ENCODE data around the gene ANKRD13A. TPM values are rescaled to one million over a fixed set of nuclear protein-coding genes. Genes with fewer than 3 reads are reported as not detected.
A peak's percentile ranks its signal among the peaks of the same experiment; 100 is the strongest.

ANKRD13A gene
- total RNA-seq, 1 experiment from 2014 or later, result 277 TPM

GRCh38 chr12:110073049-110073831, 74.0 kb downstream of the ANKRD13A start:
- Histone ChIP-seq H3K36me3 (ENCODE audit: insufficient read depth, low read length) (no peaks in the 10 kb centered on the region), H3K9me3 (ENCODE audit: low read length) (no peaks in the 10 kb centered on the region), H3K9me2 (replicated peaks; ENCODE audit: insufficient read depth, low read length) (no peaks in the 10 kb centered on the region), H3K27me3 (ENCODE audit: low read length) (no peaks in the 10 kb centered on the region), H4K20me1 (ENCODE audit: insufficient read depth, low read depth, low read length) (no peaks in the 10 kb centered on the region), H3K4me3 (ENCODE audit: low read length) (peak overlapping the region; percentile 36; the same call in 1 of the 2 replicates), H3K9ac (ENCODE audit: low read length) (peak overlapping the region; percentile 4; the same call in 1 of the 2 replicates), H3K4me2 (ENCODE audit: low read depth, low read length, poor library complexity, severe bottlenecking) (peak overlapping the region; percentile 45), H2AFZ (ENCODE audit: low read length) (peak overlapping the region; percentile 75), H3K27ac (ENCODE audit: low read length) (no peak overlapping the region), H3K4me1 (ENCODE audit: low read length) (peaks cover 8% of the 10 kb centered on the region), H3K79me2 (ENCODE audit: low read length) (no peaks in the 10 kb centered on the region)
- DNase-seq, result peak; percentile 46

- Histone ChIP-seq H3K9me3 (ENCODE audit: low read length) (no peaks in the 10 kb centered on the region), H3K79me2 (ENCODE audit: low read length) (no peaks in the 10 kb centered on the region), H3K4me1 (ENCODE audit: low read length) (peaks cover 8% of the 10 kb centered on the region), H3K27me3 (ENCODE audit: low read length) (no peaks in the 10 kb centered on the region), H2AFZ (ENCODE audit: low read length) (no peak overlapping the region), H3K36me3 (ENCODE audit: insufficient read depth, low read length) (no peaks in the 10 kb centered on the region), H3K9ac (ENCODE audit: low read length) (no peak overlapping the region), H3K27ac (ENCODE audit: low read length) (no peak overlapping the region), H4K20me1 (ENCODE audit: insufficient read depth, low read depth, low read length) (no peaks in the 10 kb centered on the region), H3K4me2 (ENCODE audit: low read depth, low read length, poor library complexity, severe bottlenecking) (no peak overlapping the region), H3K9me2 (replicated peaks; ENCODE audit: insufficient read depth, low read length) (no peaks in the 10 kb centered on the region), H3K4me3 (ENCODE audit: low read length) (no peak overlapping the region)
- DNase-seq, result no peak
Measured at GRCh38 chr12:110074089-110074488, 74.9 kb downstream of the ANKRD13A start.

GRCh38 chr12:110075880-110076279, 76.7 kb downstream of the ANKRD13A start:
- Histone ChIP-seq H3K36me3 (ENCODE audit: insufficient read depth, low read length) (no peaks in the 10 kb centered on the region), H3K9me2 (replicated peaks; ENCODE audit: insufficient read depth, low read length) (no peaks in the 10 kb centered on the region), H3K79me2 (ENCODE audit: low read length) (no peaks in the 10 kb centered on the region), H3K9ac (ENCODE audit: low read length) (no peak overlapping the region), H2AFZ (ENCODE audit: low read length) (no peak overlapping the region), H4K20me1 (ENCODE audit: insufficient read depth, low read depth, low read length) (no peaks in the 10 kb centered on the region), H3K9me3 (ENCODE audit: low read length) (no peaks in the 10 kb centered on the region), H3K4me3 (ENCODE audit: low read length) (no peak overlapping the region), H3K27ac (ENCODE audit: low read length) (no peak overlapping the region), H3K27me3 (ENCODE audit: low read length) (no peaks in the 10 kb centered on the region), H3K4me2 (ENCODE audit: low read depth, low read length, poor library complexity, severe bottlenecking) (no peak overlapping the region), H3K4me1 (ENCODE audit: low read length) (peaks cover 14% of the 10 kb centered on the region)
- no peak for DNase-seq

- no peak overlapping the region for H2AFZ ChIP-seq (ENCODE audit: low read length)
- H3K36me3 ChIP-seq (ENCODE audit: insufficient read depth, low read length), result no peaks in the 10 kb centered on the region
- H3K79me2 ChIP-seq (ENCODE audit: low read length), result no peaks in the 10 kb centered on the region
- DNase-seq, result no peak
- H3K4me3 ChIP-seq (ENCODE audit: low read length), result no peak overlapping the region
- H3K9ac ChIP-seq (ENCODE audit: low read length), result no peak overlapping the region
- no peak overlapping the region for H3K4me2 ChIP-seq (ENCODE audit: low read depth, low read length, poor library complexity, severe bottlenecking)
- H3K27me3 ChIP-seq (ENCODE audit: low read length), result no peaks in the 10 kb centered on the region
- peaks cover 13% of the 10 kb centered on the region for H3K4me1 ChIP-seq (ENCODE audit: low read length)
- no peaks in the 10 kb centered on the region for H3K9me3 ChIP-seq (ENCODE audit: low read length)
- H3K27ac ChIP-seq (ENCODE audit: low read length), result no peak overlapping the region
- no peaks in the 10 kb centered on the region for H4K20me1 ChIP-seq (ENCODE audit: insufficient read depth, low read depth, low read length)
- no peaks in the 10 kb centered on the region for H3K9me2 ChIP-seq (replicated peaks; ENCODE audit: insufficient read depth, low read length)
Measured at GRCh38 chr12:110077800-110078199, 78.6 kb downstream of the ANKRD13A start.

- H3K79me2 ChIP-seq (ENCODE audit: low read length), result no peaks in the 10 kb centered on the region
- H3K9me3 ChIP-seq (ENCODE audit: low read length), result no peaks in the 10 kb centered on the region
- no peak overlapping the region for H3K9ac ChIP-seq (ENCODE audit: low read length)
- no peaks in the 10 kb centered on the region for H4K20me1 ChIP-seq (ENCODE audit: insufficient read depth, low read depth, low read length)
- peak overlapping the region; percentile 90; the same call in 1 of the 2 replicates for H2AFZ ChIP-seq (ENCODE audit: low read length)
- DNase-seq, result peak; percentile 54
- H3K27ac ChIP-seq (ENCODE audit: low read length), result no peak overlapping the region
- H3K4me3 ChIP-seq (ENCODE audit: low read length), result peak overlapping the region; percentile 24; the same call in 1 of the 2 replicates
- H3K36me3 ChIP-seq (ENCODE audit: insufficient read depth, low read length), result no peaks in the 10 kb centered on the region
- H3K9me2 ChIP-seq (replicated peaks; ENCODE audit: insufficient read depth, low read length), result no peaks in the 10 kb centered on the region
- H3K27me3 ChIP-seq (ENCODE audit: low read length), result no peaks in the 10 kb centered on the region
- H3K4me1 ChIP-seq (ENCODE audit: low read length), result peaks cover 5% of the 10 kb centered on the region
- peak overlapping the region; percentile 38 for H3K4me2 ChIP-seq (ENCODE audit: low read depth, low read length, poor library complexity, severe bottlenecking)
Measured at GRCh38 chr12:110079477-110080400, 80.5 kb downstream of the ANKRD13A start.

GRCh38 chr12:110080410-110080809, 81.2 kb downstream of the ANKRD13A start:
- no peak overlapping the region for H2AFZ ChIP-seq (ENCODE audit: low read length)
- H3K9me2 ChIP-seq (replicated peaks; ENCODE audit: insufficient read depth, low read length), result no peaks in the 10 kb centered on the region
- no peak overlapping the region for H3K4me3 ChIP-seq (ENCODE audit: low read length)
- H3K4me2 ChIP-seq (ENCODE audit: low read depth, low read length, poor library complexity, severe bottlenecking), result no peak overlapping the region
- no peak for DNase-seq
- no peaks in the 10 kb centered on the region for H3K36me3 ChIP-seq (ENCODE audit: insufficient read depth, low read length)
- no peaks in the 10 kb centered on the region for H3K9me3 ChIP-seq (ENCODE audit: low read length)
- no peak overlapping the region for H3K9ac ChIP-seq (ENCODE audit: low read length)
- H4K20me1 ChIP-seq (ENCODE audit: insufficient read depth, low read depth, low read length), result no peaks in the 10 kb centered on the region
- H3K27me3 ChIP-seq (ENCODE audit: low read length), result no peaks in the 10 kb centered on the region
- H3K4me1 ChIP-seq (ENCODE audit: low read length), result peaks cover 5% of the 10 kb centered on the region
- no peaks in the 10 kb centered on the region for H3K79me2 ChIP-seq (ENCODE audit: low read length)
- no peak overlapping the region for H3K27ac ChIP-seq (ENCODE audit: low read length)

- Histone ChIP-seq H3K9ac (ENCODE audit: low read length) (no peak overlapping the region), H3K79me2 (ENCODE audit: low read length) (no peaks in the 10 kb centered on the region), H3K9me2 (replicated peaks; ENCODE audit: insufficient read depth, low read length) (no peaks in the 10 kb centered on the region; the same call in 1 of the 2 replicates), H3K9me3 (ENCODE audit: low read length) (no peaks in the 10 kb centered on the region), H3K4me1 (ENCODE audit: low read length) (peaks cover 5% of the 10 kb centered on the region), H4K20me1 (ENCODE audit: insufficient read depth, low read depth, low read length) (no peaks in the 10 kb centered on the region), H3K4me3 (ENCODE audit: low read length) (no peak overlapping the region), H2AFZ (ENCODE audit: low read length) (no peak overlapping the region), H3K4me2 (ENCODE audit: low read depth, low read length, poor library complexity, severe bottlenecking) (no peak overlapping the region), H3K36me3 (ENCODE audit: insufficient read depth, low read length) (no peaks in the 10 kb centered on the region), H3K27ac (ENCODE audit: low read length) (no peak overlapping the region), H3K27me3 (ENCODE audit: low read length) (no peaks in the 10 kb centered on the region)
- no peak for DNase-seq
Measured at GRCh38 chr12:110084314-110085015, 85.2 kb downstream of the ANKRD13A start.

Data from Karpas-422 (cell line).